ENCODE results near the gene ZCCHC10.
A peak's percentile ranks its signal among the peaks of the same experiment; 100 is the strongest.
"Not testable (repeated sequence)": the region's sequence is repeated elsewhere in the genome, so short reads cannot be mapped to it uniquely, and the experiment has no call there.

ZCCHC10 gene

DNA sequence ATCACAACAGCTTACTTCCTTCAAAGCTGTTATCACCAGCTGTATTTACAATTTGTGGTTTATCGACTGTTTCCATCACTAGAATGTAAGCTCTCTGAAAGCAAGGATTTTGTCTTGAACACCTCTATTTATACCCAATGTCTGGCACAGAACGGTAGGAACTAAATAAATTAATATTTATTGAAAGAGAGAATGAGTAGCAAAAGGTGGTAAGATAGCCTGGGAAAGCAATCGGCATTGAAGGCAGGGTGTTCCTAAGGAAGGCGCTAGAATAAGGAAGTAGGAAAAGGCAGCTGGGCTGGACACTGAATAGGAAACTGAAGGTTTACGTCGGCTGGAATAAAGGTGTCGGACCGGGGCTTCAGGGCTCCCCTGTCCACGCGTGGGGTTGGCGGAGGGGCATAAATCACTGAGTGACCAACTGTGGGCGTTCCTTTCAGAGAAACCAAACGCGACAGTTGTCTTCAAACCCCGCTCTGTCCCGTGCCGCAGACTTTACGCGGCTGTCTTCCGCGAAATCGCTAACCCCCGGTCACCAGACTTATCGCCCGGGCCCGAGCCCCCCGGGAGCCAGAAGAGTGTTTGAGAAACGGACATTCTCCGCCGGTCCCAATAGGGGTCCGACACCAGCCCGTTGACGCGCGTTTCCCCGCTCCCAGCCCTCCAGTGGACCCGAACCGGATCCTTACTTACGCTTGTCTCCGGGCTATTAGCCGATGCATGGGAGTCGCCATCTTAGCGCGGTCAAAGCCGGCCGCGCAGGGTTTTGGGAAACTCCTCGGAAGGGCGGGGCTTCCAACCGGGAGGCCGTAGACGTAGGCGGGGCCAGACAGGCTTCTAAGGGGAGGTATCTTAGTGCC is at the start of gene ZCCHC10:
Gene ZCCHC10, minus strand, starts transcription at position 746 of the 860 bp plus-strand sequence. Its CDS starts 12 bp downstream, at position 734.
- peak; percentile 93 for DNase-seq

DNA sequence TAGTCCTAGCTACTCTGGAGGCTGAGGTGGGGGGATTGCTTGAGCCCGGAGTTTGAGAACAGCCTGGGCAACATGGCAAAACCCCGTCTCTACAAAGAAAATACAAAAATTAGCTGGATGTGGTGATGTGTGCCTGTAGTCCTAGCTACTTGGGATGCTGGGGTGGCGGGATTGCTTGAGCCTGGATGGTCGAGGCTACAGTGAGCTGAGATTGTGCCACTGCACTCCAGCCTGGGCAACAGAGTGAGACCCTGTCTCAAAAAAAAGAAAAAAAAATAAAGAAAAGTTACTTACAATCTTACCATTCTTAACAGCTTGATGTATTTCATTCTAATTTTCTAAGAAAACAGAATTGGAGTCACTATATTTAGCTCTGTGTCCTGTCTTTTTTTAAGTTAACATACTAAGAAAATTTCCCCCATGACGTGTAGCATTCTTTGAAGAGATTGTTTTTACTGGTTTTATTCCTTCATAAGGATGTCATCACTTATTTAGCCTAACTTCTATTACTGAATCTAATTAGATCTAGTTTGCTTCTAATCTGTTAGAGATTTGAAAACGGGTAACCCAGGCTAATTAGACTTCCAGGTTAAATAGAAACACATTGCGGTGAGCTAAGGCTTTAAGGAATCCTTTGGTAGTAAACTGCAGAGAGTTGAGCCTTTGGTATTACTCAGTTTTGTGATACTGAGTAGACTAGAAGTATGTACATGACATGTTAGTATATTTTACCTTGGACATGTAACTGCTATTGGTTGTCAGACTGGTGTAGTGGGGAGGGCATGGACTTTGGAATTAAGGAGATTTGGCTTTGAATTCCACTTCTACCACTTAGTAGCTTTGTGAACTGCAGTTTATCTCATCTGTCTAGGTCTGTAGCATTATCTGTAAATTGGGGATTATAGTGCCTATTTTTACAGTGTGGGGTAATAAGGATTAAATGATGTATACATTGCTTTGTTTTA is 49.5 kb upstream of the ZCCHC10 start:
- peak; percentile 16 for DNase-seq

DNA sequence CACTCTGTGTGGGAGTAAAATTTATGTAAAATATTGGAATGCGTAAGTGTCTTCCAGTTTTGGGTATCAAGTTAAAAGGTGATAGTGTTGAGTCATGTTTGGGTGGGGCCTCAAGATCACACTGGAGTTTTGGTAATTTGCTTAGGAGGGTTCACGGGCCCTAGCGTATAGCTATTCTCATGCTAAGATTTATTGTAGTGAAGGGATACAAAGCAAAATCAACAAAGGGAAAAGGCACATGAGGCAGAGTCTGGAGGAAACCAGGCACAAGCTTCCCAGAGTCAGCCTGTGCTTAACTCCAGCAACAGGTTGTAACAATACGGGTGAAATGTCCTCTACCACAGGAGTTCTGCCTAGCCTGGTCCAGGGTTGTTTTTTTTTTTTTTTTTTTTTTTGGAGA is 45.7 kb upstream of the ZCCHC10 start:
- DNase-seq = no peak

GRCh38 chr5:133066045-133066444 is 39.7 kb upstream of the ZCCHC10 start:
- no peak for DNase-seq

GRCh38 chr5:133065471-133065870 is 39.1 kb upstream of the ZCCHC10 start:
- DNase-seq = no peak

DNA sequence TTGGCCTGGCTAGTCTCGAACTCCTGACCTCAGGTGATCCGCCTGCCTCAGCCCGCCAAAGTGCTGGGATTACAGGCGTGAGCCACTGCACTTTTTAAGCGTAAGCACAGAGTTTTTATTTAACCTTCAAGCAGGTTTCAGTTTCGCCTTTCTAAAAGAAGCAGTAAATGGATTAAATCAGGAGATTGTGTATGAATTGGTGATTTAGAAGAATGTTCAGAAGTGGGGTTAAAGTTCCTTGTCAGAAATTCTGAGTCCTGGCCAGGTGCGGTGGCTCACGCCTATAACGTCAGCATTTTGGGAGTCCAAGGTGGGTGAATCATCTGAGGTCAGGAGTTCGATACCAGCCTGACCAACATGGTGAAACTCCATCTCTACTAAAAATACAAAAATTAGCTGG is 37.6 kb upstream of the ZCCHC10 start:
- DNase-seq = no peak

- DNase-seq = no peak
Measured at GRCh38 chr5:133062276-133062675, 35.9 kb upstream of the ZCCHC10 start.

DNA sequence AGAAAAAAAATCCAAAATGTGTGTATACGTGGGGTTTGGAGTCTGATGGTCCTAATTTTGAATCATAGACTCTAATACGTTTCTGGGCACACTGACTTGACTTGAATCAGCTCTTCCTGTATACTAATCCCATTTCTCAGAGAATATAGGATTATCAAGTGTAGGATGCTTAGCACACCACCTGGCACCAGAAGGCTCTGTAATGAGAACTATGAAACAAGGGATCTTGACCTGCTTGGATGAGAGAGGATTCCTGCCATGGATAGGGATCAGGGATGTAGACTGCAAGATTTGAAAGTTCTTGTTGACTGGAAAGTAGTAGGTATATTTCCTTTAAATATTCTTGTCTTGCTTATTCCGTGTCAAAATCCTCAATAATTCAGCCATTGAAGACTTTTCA is 33.3 kb upstream of the ZCCHC10 start:
- DNase-seq = no peak

- DNase-seq = no peak
Measured at GRCh38 chr5:133056891-133057290, 30.5 kb upstream of the ZCCHC10 start.

DNA sequence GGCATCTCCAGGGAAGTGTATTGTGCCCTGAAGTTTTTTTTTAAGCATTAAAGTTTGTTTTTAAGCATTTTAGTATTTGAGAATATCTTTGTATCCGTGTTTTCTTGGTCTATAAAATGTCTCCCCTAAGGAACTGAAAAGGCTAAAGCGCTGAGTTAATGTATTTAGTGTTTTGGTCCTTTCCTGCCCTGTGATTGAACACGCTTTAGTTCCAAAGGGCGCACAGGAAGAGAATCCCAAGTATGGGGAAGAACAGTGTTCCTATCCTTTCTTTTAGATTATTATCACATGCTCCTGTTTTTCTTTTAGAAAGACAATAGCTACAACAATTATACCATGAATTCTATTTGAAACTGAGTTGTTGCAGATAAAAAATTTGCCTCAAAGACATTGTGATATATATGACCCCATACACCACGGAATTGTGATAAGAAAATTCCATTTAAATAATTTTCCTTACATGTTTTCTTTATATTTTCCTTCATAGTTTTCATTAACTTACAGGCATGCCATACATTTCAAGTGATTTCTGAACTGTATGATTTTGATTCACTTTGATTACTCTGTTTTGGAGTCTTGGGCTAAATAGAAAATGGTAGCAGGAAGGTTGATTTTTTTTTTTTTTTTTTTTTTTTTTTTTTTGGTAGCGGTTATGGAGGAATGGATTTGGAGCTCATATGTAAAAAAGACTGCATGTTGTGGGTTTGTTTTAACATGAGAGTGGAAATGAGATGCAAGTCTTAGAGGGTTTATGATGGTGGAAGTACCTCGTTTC is 28.5 kb upstream of the ZCCHC10 start:
- no peak for DNase-seq

- no peak for DNase-seq
Measured at GRCh38 chr5:133053448-133053847, 27.1 kb upstream of the ZCCHC10 start.

DNA sequence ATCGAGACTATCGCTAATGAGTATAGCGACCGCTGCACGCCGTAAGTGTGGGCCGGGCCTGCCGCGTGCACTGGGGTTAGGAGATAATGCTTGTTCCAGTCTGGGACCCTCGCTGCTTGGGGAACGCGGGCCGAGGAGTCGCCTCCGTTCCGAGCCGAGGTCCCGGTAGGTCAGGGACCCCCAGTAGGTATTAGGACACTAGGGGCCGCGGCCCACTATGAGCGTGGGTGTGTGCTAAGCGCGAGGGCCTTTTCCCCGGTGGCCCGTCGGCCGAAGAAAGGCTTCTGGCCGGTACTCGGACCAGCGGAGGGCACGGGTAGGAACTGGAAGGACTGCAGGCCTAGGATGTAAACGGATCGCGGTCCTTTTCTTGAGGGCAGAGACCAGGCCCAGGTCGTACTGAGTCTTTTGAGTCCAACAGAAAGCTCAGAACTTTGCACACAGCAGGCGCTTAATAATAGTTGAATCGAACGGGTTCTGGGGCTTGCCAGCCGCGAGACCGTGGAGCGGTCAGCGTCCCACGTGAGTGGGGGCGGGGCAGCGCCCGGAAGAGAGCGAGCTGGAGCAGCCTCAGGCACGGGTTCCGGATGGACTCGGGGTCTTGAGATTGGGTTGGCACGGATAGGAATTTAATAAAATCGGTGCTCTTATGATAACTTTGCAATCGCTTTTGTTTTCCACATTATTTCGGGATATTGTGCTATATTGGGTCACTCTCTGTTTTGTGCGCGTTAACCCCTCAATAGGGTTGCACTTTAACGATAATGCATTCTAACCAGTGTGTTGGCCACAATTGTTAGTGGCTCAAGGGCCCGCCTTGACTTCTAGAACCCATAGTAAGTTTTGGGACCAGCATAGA is 26.2 kb upstream of the ZCCHC10 start:
- DNase-seq = peak; percentile 41

DNA sequence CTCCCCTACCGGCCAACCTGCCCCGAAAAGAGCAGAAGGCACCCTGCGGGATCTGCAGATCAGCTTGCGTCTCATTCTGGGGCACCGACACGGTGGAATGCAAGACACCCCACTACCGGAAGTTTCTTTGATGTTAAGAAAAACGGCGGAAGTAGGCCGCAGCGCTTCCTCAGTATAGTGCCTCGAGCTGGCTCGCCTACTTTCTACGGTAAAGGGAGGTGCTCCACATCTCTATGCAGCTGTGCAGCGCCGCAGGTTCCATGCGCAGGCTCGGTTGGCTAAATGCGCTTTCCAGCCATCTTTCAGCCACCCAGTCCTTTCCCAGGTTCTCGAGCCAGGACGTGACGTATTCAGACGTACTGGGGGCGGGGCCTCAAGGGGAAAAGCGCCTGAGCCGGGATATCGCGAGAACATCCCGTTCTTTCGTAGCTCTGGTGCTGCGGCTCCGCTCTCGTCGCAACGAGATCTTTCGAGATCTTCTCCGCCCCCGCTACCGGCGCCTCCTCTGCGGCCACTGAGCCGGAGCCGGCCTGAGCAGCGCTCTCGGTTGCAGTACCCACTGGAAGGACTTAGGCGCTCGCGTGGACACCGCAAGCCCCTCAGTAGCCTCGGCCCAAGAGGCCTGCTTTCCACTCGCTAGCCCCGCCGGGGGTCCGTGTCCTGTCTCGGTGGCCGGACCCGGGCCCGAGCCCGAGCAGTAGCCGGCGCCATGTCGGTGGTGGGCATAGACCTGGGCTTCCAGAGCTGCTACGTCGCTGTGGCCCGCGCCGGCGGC is 25.4 kb upstream of the ZCCHC10 start, which contains the start of gene HSPA4:
Gene HSPA4, plus strand, starts transcription at position 472 of the 775 bp plus-strand sequence. Its CDS starts 238 bp downstream, at position 710.
- DNase-seq = peak; percentile 99

GRCh38 chr5:133051061-133051541 is 24.8 kb upstream of the ZCCHC10 start:
- DNase-seq = peak; percentile 17

GRCh38 chr5:133050521-133050920 is 24.2 kb upstream of the ZCCHC10 start:
- DNase-seq = no peak

DNA sequence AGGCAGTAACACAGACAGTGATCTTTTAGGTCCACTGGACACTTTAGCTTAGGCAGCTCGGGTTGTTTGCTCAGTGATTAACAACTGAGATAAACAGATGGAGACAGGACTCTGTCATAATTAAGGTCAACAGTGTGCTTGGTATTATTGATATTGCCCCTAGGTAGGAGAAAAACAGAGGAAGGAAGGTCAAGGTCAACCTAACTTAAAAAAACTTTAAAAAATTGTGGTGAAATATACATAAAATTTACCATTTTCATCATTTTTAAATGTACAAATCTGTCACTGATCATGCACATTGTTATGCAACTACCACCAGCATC is 23.3 kb upstream of the ZCCHC10 start:
- no peak for DNase-seq

DNA sequence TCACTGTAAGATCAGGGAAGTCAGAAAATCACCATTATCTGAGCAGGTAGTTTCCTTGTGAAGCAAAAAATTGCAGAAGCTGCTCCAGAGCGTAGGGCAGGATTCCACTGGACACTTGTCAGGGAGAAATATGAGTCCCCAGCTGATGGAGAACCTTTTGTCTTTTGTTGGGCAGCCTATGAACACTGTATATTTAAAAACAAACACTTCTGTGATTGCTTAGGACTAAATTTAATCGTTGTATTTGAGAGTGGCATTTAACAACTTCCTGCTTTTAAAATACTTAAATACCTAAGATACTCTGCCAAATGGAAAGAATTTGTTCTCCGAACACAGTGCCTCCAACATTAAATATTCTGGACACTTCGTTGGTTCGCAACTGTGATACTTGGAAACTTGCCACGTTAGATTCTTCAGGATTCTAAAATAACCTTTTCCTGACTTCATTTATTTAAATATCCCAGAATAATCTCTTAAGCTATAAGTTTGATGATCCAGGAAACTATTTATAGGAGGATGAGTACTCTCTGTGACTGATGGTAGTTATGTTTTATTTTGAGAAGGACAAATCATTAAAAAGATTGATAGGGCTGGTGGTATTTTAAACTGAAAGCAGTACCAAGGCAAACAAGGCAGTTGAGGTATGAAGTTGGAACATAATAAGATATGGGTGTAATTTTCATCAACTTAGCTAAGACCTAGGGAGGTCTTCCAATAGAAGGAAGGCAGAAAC is 22.8 kb upstream of the ZCCHC10 start:
- no peak for DNase-seq

GRCh38 chr5:133047404-133047803 is 21.1 kb upstream of the ZCCHC10 start:
- no peak for DNase-seq

- DNase-seq = not testable (repeated sequence)
Measured at GRCh38 chr5:133046560-133046959, 20.2 kb upstream of the ZCCHC10 start.

- DNase-seq = peak; percentile 37
Measured at GRCh38 chr5:133041910-133042309, 15.6 kb upstream of the ZCCHC10 start.
